ENCODE data around the gene CADM3. TPM values are rescaled to one million over a fixed set of nuclear protein-coding genes. Genes with fewer than 3 reads are reported as not detected.

Gene CADM3
- total RNA-seq, 1 donor from 2014 or later = 10.0 TPM

- H3K27ac Mint-ChIP-seq (ENCODE audit: unreplicated experiment) = peak overlapping the region; percentile 28
Observed at GRCh38 chr1:159201642-159202041, 30.2 kb downstream of the CADM3 start.

GRCh38 chr1:159203610-159204009 lies 32.2 kb downstream of the CADM3 start:
- Mint-ChIP-seq H3K27me3 (ENCODE audit: low read depth) (peaks cover 53% of the 10 kb centered on the region), H3K27ac (ENCODE audit: unreplicated experiment) (no peak overlapping the region), H3K4me3 (no peak overlapping the region), H3K9me3 (no peaks in the 10 kb centered on the region), H3K36me3 (ENCODE audit: low read depth) (no peaks in the 10 kb centered on the region), H3K4me1 (peaks cover 9% of the 10 kb centered on the region)
- no peak for TF ChIP-seq CTCF (conservative IDR thresholded peaks at IDR 0.05)
- no peak for DNase-seq (ENCODE audit: low read depth, low spot score)

More at GRCh38 chr1:159201642-159202041, 30.2 kb downstream of the CADM3 start:
- DNase-seq (ENCODE audit: low read depth, low spot score) = no peak
- peaks cover 33% of the 10 kb centered on the region for H3K27me3 Mint-ChIP-seq (ENCODE audit: low read depth)
- H3K36me3 Mint-ChIP-seq (ENCODE audit: low read depth) = no peaks in the 10 kb centered on the region
- no peak overlapping the region for H3K4me3 Mint-ChIP-seq
- no peak for TF ChIP-seq CTCF (conservative IDR thresholded peaks at IDR 0.05)
- peaks cover 16% of the 10 kb centered on the region for H3K4me1 Mint-ChIP-seq
- no peaks in the 10 kb centered on the region for H3K9me3 Mint-ChIP-seq

- TF ChIP-seq CTCF (conservative IDR thresholded peaks at IDR 0.05) = no peak
- H3K27ac Mint-ChIP-seq (ENCODE audit: unreplicated experiment) = no peak within 1 kb of the TSS
- no peaks in the 10 kb centered on the region for H3K9me3 Mint-ChIP-seq
- H3K4me1 Mint-ChIP-seq = peaks cover 9% of the 10 kb centered on the region
- H3K36me3 Mint-ChIP-seq (ENCODE audit: low read depth) = no peaks in the 10 kb centered on the region
- H3K4me3 Mint-ChIP-seq = no peak within 1 kb of the TSS
- peaks cover 61% of the 10 kb centered on the region for H3K27me3 Mint-ChIP-seq (ENCODE audit: low read depth)
- no peak for DNase-seq (ENCODE audit: low read depth, low spot score)
Observed at GRCh38 chr1:159204161-159205141, 33.0 kb downstream of the CADM3 start, which contains the start of gene ACKR1. Gene ACKR1 (plus strand): TSS chr1:159204875. CDS start chr1:159204960, 85 bp downstream.

- peaks cover 68% of the 10 kb centered on the region for H3K27me3 Mint-ChIP-seq (ENCODE audit: low read depth)
- no peak overlapping the region for H3K27ac Mint-ChIP-seq (ENCODE audit: unreplicated experiment)
- H3K4me1 Mint-ChIP-seq = peaks cover 9% of the 10 kb centered on the region
- no peak for TF ChIP-seq CTCF (conservative IDR thresholded peaks at IDR 0.05)
- H3K36me3 Mint-ChIP-seq (ENCODE audit: low read depth) = no peaks in the 10 kb centered on the region
- H3K4me3 Mint-ChIP-seq = no peak overlapping the region
- no peaks in the 10 kb centered on the region for H3K9me3 Mint-ChIP-seq
- no peak for DNase-seq (ENCODE audit: low read depth, low spot score)
Observed at GRCh38 chr1:159205225-159205624, 33.8 kb downstream of the CADM3 start.

- DNase-seq (ENCODE audit: low read depth, low spot score) = no peak
- H3K4me3 Mint-ChIP-seq = no peak overlapping the region
- no peak overlapping the region for H3K27ac Mint-ChIP-seq (ENCODE audit: unreplicated experiment)
- no peak for TF ChIP-seq CTCF (conservative IDR thresholded peaks at IDR 0.05)
- no peaks in the 10 kb centered on the region for H3K36me3 Mint-ChIP-seq (ENCODE audit: low read depth)
- peaks cover 76% of the 10 kb centered on the region for H3K27me3 Mint-ChIP-seq (ENCODE audit: low read depth)
- H3K4me1 Mint-ChIP-seq = peaks cover 4% of the 10 kb centered on the region
- no peaks in the 10 kb centered on the region for H3K9me3 Mint-ChIP-seq
Observed at GRCh38 chr1:159206110-159206509, 34.7 kb downstream of the CADM3 start.
